SK-N-SH treated with all-trans-retinoic acid at 6 μM for 48 hours (cell line): Measurements from ENCODE around the gene LPAR5.

Source experiments
- ATAC-seq: fragments of 200-7000 bp; cut with Tn5 transposase; 3 replicates; pipeline ENCODE4 v1.9.1; 2020; ENCODE audit warnings: mild to moderate bottlenecking, moderate library complexity
- ARNTL ChIP-seq: fragments of 450-650 bp; formaldehyde crosslinking; IDR thresholded peaks from 2 replicates; pipeline ENCODE4 v1.5.0; 2020; ENCODE audit warnings: low read depth, mild to moderate bottlenecking, moderate library complexity, borderline replicate concordance
- BACH2 ChIP-seq: fragments of 250-450 bp; sonication (Bioruptor Pico); IDR thresholded peaks from 2 replicates; pipeline ENCODE4 v1.9.0; 2021; ENCODE audit warnings: mild to moderate bottlenecking, borderline replicate concordance
- CREB5 ChIP-seq: fragments of 250-450 bp; sonication (Bioruptor Pico); IDR thresholded peaks from 2 replicates; pipeline ENCODE4 v1.5.1; 2020; ENCODE audit warnings: low read depth, mild to moderate bottlenecking, moderate library complexity
- CSDC2 ChIP-seq: fragments of 250-450 bp; sonication (Bioruptor Pico); IDR thresholded peaks from 2 replicates; pipeline ENCODE4 v1.5.0; 2020; ENCODE audit warnings: mild to moderate bottlenecking, moderate library complexity
- ESRRG ChIP-seq: fragments of 250-450 bp; sonication (Bioruptor Pico); IDR thresholded peaks from 2 replicates; pipeline ENCODE4 v1.6.1; 2021; ENCODE audit warnings: mild to moderate bottlenecking
- GLIS3 ChIP-seq: fragments of 250-450 bp; sonication (Bioruptor Pico); IDR thresholded peaks from 2 replicates; pipeline ENCODE4 v1.5.0; 2020; ENCODE audit warnings: mild to moderate bottlenecking, moderate library complexity
- ISL1 ChIP-seq: fragments of 250-450 bp; sonication (Bioruptor Pico); IDR thresholded peaks from 2 replicates; pipeline ENCODE4 v2.1.2; 2022; ENCODE audit warnings: mild to moderate bottlenecking, moderate library complexity
- PATZ1 ChIP-seq: fragments of 250-450 bp; sonication (Bioruptor Pico); IDR thresholded peaks from 2 replicates; pipeline ENCODE4 v1.8.0; 2020; ENCODE audit warnings: mild to moderate bottlenecking, moderate library complexity, borderline replicate concordance
- POU6F1 ChIP-seq: fragments of 250-450 bp; sonication (Bioruptor Pico); IDR thresholded peaks from 2 replicates; pipeline ENCODE4 v1.8.0; 2021; ENCODE audit warnings: low read depth, mild to moderate bottlenecking, moderate library complexity, borderline replicate concordance
- PPARA ChIP-seq: fragments of 250-450 bp; sonication (Bioruptor Pico); IDR thresholded peaks from 2 replicates; pipeline ENCODE4 v1.5.0; 2020; ENCODE audit warnings: mild to moderate bottlenecking, borderline replicate concordance
- RARB ChIP-seq: fragments of 250-450 bp; sonication (Bioruptor Pico); IDR thresholded peaks from 2 replicates; pipeline ENCODE4 v1.8.0; 2021; ENCODE audit warnings: mild to moderate bottlenecking, moderate library complexity
- SNAI2 ChIP-seq: fragments of 250-450 bp; sonication (Bioruptor Pico); IDR thresholded peaks from 2 replicates; pipeline ENCODE4 v1.5.0; 2020; ENCODE audit warnings: mild to moderate bottlenecking, moderate library complexity
- TCF4 ChIP-seq: fragments of 250-450 bp; sonication (Bioruptor Pico); IDR thresholded peaks from 2 replicates; pipeline ENCODE4 v1.8.0; 2021; ENCODE audit warnings: mild to moderate bottlenecking, moderate library complexity, borderline replicate concordance
- TOX ChIP-seq: fragments of 250-450 bp; sonication (Bioruptor Pico); IDR thresholded peaks from 2 replicates; pipeline ENCODE4 v1.8.0; 2021; ENCODE audit warnings: mild to moderate bottlenecking, moderate library complexity, borderline replicate concordance
- TSHZ2 ChIP-seq: fragments of 250-450 bp; sonication (Bioruptor Pico); IDR thresholded peaks from 2 replicates; pipeline ENCODE4 v1.5.0; 2020; ENCODE audit warnings: mild to moderate bottlenecking, moderate library complexity
- ZC3H10 ChIP-seq: fragments of 250-450 bp; sonication (Bioruptor Pico); IDR thresholded peaks from 2 replicates; pipeline ENCODE4 v1.5.1; 2021; ENCODE audit warnings: mild to moderate bottlenecking, moderate library complexity
- ZFP3 ChIP-seq: fragments of 250-450 bp; sonication (Bioruptor Pico); IDR thresholded peaks from 2 replicates; pipeline ENCODE4 v1.5.0; 2020; ENCODE audit warnings: mild to moderate bottlenecking, moderate library complexity
- ZFP30 ChIP-seq: fragments of 450-650 bp; formaldehyde crosslinking; IDR thresholded peaks from 2 replicates; pipeline ENCODE4 v1.5.0; 2022; ENCODE audit warnings: mild to moderate bottlenecking, moderate library complexity
- ZNF565 ChIP-seq: fragments of 450-650 bp; formaldehyde crosslinking; conservative IDR thresholded peaks from 2 replicates; pipeline ENCODE4 v1.5.0; 2020; ENCODE audit warnings: low read depth, mild to moderate bottlenecking, moderate library complexity
- ZNF70 ChIP-seq: fragments of 450-650 bp; formaldehyde crosslinking; IDR thresholded peaks from 2 replicates; pipeline ENCODE4 v1.5.0; 2020; ENCODE audit warnings: mild to moderate bottlenecking, moderate library complexity

Gene LPAR5

GRCh38 chr12:6640497-6640896 is 4.7 kb upstream of the LPAR5 start:
- no peak for TF ChIP-seq CSDC2 (CRISPR knock-in tag)
- no peak for TF ChIP-seq POU6F1 (CRISPR knock-in tag)
- TF ChIP-seq ISL1 (CRISPR knock-in tag), result no peak
- TF ChIP-seq TSHZ2 (CRISPR knock-in tag), result no peak
- TF ChIP-seq CREB5 (CRISPR knock-in tag), result no peak
- TF ChIP-seq ZNF565 (CRISPR knock-in tag), result no peak
- no peak for TF ChIP-seq ESRRG (CRISPR knock-in tag)
- no peak for TF ChIP-seq TOX (CRISPR knock-in tag)
- TF ChIP-seq TCF4 (CRISPR knock-in tag), result no peak
- TF ChIP-seq ARNTL (CRISPR knock-in tag), result no peak
- TF ChIP-seq BACH2 (CRISPR knock-in tag), result no peak
- TF ChIP-seq ZFP3 (CRISPR knock-in tag), result no peak
- no peak for TF ChIP-seq GLIS3 (CRISPR knock-in tag)

GRCh38 chr12:6639151-6639801 is 3.5 kb upstream of the LPAR5 start:
- ATAC-seq, result no peak
- no peak for TF ChIP-seq ZNF565 (CRISPR knock-in tag)
- no peak for TF ChIP-seq ZNF70 (CRISPR knock-in tag)
- no peak for TF ChIP-seq ZFP3 (CRISPR knock-in tag)
- TF ChIP-seq TOX (CRISPR knock-in tag), result no peak
- TF ChIP-seq SNAI2 (CRISPR knock-in tag), result no peak
- TF ChIP-seq PATZ1 (CRISPR knock-in tag), result no peak
- TF ChIP-seq PPARA, result no peak
- no peak for TF ChIP-seq ISL1 (CRISPR knock-in tag)
- no peak for TF ChIP-seq ZC3H10 (CRISPR knock-in tag)
- TF ChIP-seq CREB5 (CRISPR knock-in tag), result no peak
- TF ChIP-seq RARB (CRISPR knock-in tag), result no peak
- no peak for TF ChIP-seq ARNTL (CRISPR knock-in tag)
- TF ChIP-seq ZFP30 (CRISPR knock-in tag), result no peak
- TF ChIP-seq CSDC2 (CRISPR knock-in tag), result no peak

More at GRCh38 chr12:6640497-6640896, 4.7 kb upstream of the LPAR5 start:
- ATAC-seq, result no peak

GRCh38 chr12:6638305-6638704 is 2.5 kb upstream of the LPAR5 start:
- ATAC-seq, result no peak
- TF ChIP-seq TCF4 (CRISPR knock-in tag) (no peak), ZFP3 (CRISPR knock-in tag) (no peak), ZC3H10 (CRISPR knock-in tag) (no peak), ZNF70 (CRISPR knock-in tag) (no peak), CSDC2 (CRISPR knock-in tag) (no peak), ARNTL (CRISPR knock-in tag) (no peak), GLIS3 (CRISPR knock-in tag) (no peak), PPARA (no peak)
